Tibial artery (tissue), 4 donors: ENCODE results near the gene INO80.
A peak's percentile ranks its signal among the peaks of the same experiment; 100 is the strongest.

Experiments
- DNase-seq, 2 donors: peaks; one replicate each; pipeline ENCODE4 v3.0.0-alpha.2; 2019
- H3K27ac ChIP-seq, 2 donors: fragments of 200-600 bp; sonication (generic) in 1 of 2; 1 replicate in 1 of 2; 2 replicates in 1 of 2; pipeline ENCODE4 v1.5.1; 2018 to 2019; ENCODE audit warnings: mild to moderate bottlenecking in 1 of 2
- H3K27me3 ChIP-seq, 2 donors: fragments of 200-600 bp; sonication (generic) in 1 of 2; one replicate each; pipeline versions ENCODE4 v1.5.1 to v1.6.0; 2016 to 2019
- H3K36me3 ChIP-seq, 3 donors: fragments of 200-600 bp; sonication (generic) in 2 of 3; one replicate each; pipeline ENCODE4 v1.5.1; 2016 to 2019; ENCODE audit warnings: mild to moderate bottlenecking in 2 of 3
- H3K4me1 ChIP-seq, 4 donors: fragments of 200-600 bp; sonication (generic) in 2 of 4; 1 replicate in 3 of 4; 2 replicates in 1 of 4; pipeline ENCODE4 v1.5.1; 2016 to 2019
- H3K4me3 ChIP-seq, 2 donors: fragments of 200-600 bp; sonication (generic) in 1 of 2; 1 replicate in 1 of 2; 2 replicates in 1 of 2; pipeline ENCODE4 v1.5.1; 2018 to 2019; ENCODE audit warnings: mild to moderate bottlenecking in 2 of 2
- H3K9me3 ChIP-seq, 3 donors: fragments of 200-600 bp; sonication (generic) in 1 of 3; one replicate each; pipeline ENCODE4 v1.5.1; 2016 to 2019
- CTCF ChIP-seq, 2 experiments: fragments of 200-600 bp in 1 of 2; fragments of 450-650 bp in 1 of 2; IDR thresholded peaks; one replicate each; pipeline ENCODE4 v1.5.1; 2017 to 2019; ENCODE audit warnings: antibody characterized with exemption in 2 of 2, mild to moderate bottlenecking in 1 of 2, moderate library complexity in 1 of 2
- intact Hi-C: fragments of 100-400 bp; cut with DNase I; formaldehyde crosslinking; loops from one replicate; pipeline ENCODE4 v1.15.0; 2023; ENCODE audit warnings: low total_unique reads

Gene INO80

GRCh38 chr15:40941068-40941527 lies 175.0 kb downstream of the INO80 start:
- DNase-seq = no peak
- intact Hi-C loops = loop anchor here (5.0 kb wide), 2 partner anchors 34 to 81 kb away; no protein-coding TSS in a partner anchor

GRCh38 chr15:40940296-40940801 lies 175.7 kb downstream of the INO80 start:
- Histone ChIP-seq H3K27me3 (no peaks in the 10 kb centered on the region), H3K27ac (peak overlapping the region; percentile 87 to 89), H3K9me3 (no peaks in the 10 kb centered on the region), H3K36me3 (no peaks in the 10 kb centered on the region), H3K4me1 (peaks cover 0 to 51% (median 26%) of the 10 kb centered on the region in 4 donors), H3K4me3 (peak overlapping the region in 1 of 2 donors; percentile 60)
- DNase-seq = peak in 1 of 2 donors; percentile 39
- intact Hi-C loops = loop anchor here (5.0 kb wide), 2 partner anchors 33 to 82 kb away; no protein-coding TSS in a partner anchor
- TF ChIP-seq CTCF (IDR thresholded peaks at IDR 0.05) = no peak

More at GRCh38 chr15:40941068-40941527, 175.0 kb downstream of the INO80 start:
- peaks cover 0 to 51% (median 26%) of the 10 kb centered on the region in 4 donors for H3K4me1 ChIP-seq
- no peak for TF ChIP-seq CTCF (IDR thresholded peaks at IDR 0.05)
- H3K27me3 ChIP-seq = no peaks in the 10 kb centered on the region
- peak overlapping the region; percentile 60 to 62 for H3K4me3 ChIP-seq
- no peaks in the 10 kb centered on the region for H3K9me3 ChIP-seq
- no peaks in the 10 kb centered on the region for H3K36me3 ChIP-seq
- peak overlapping the region; percentile 87 to 89 for H3K27ac ChIP-seq

GRCh38 chr15:40938536-40938870 lies 177.6 kb downstream of the INO80 start:
- TF ChIP-seq CTCF (IDR thresholded peaks at IDR 0.05) = no peak
- H3K4me3 ChIP-seq = no peak overlapping the region
- peak overlapping the region; percentile 56 for H3K27ac ChIP-seq
- intact Hi-C loops = no loop called here
- H3K36me3 ChIP-seq = no peaks in the 10 kb centered on the region
- H3K9me3 ChIP-seq = no peaks in the 10 kb centered on the region
- H3K4me1 ChIP-seq = peaks cover 0 to 51% (median 26%) of the 10 kb centered on the region in 4 donors
- DNase-seq = no peak
- H3K27me3 ChIP-seq = no peaks in the 10 kb centered on the region

- intact Hi-C loops = no loop called here
- Histone ChIP-seq H3K27me3 (peaks cover 0 to under 1% of the 10 kb centered on the region in 2 donors), H3K36me3 (no peaks in the 10 kb centered on the region), H3K27ac (peak overlapping the region; percentile 56), H3K9me3 (no peaks in the 10 kb centered on the region), H3K4me3 (no peak overlapping the region), H3K4me1 (peaks cover 0 to 47% (median 26%) of the 10 kb centered on the region in 4 donors)
- DNase-seq = no peak
- TF ChIP-seq CTCF (IDR thresholded peaks at IDR 0.05) = peak; percentile 12 to 13
These were observed 178.1 kb downstream of the INO80 start for GRCh38 chr15:40937762-40938535.

GRCh38 chr15:40936709-40937666 lies 179.1 kb downstream of the INO80 start:
- Histone ChIP-seq H3K4me1 (peaks cover 0 to 37% (median 19%) of the 10 kb centered on the region in 4 donors), H3K9me3 (no peaks in the 10 kb centered on the region), H3K27me3 (peaks cover 0 to 9% of the 10 kb centered on the region in 2 donors), H3K27ac (peak overlapping the region; percentile 56), H3K36me3 (no peaks in the 10 kb centered on the region), H3K4me3 (no peak overlapping the region)
- DNase-seq = no peak
- intact Hi-C loops = no loop called here
- TF ChIP-seq CTCF (IDR thresholded peaks at IDR 0.05) = no peak
